Measurements from ENCODE around the gene DDB1. TPM values are rescaled to one million over a fixed set of nuclear protein-coding genes. Genes with fewer than 3 reads are reported as not detected.

DDB1 gene
- total RNA-seq, 2 donors from 2014 or later = 70.6 to 91.0 TPM

DNA sequence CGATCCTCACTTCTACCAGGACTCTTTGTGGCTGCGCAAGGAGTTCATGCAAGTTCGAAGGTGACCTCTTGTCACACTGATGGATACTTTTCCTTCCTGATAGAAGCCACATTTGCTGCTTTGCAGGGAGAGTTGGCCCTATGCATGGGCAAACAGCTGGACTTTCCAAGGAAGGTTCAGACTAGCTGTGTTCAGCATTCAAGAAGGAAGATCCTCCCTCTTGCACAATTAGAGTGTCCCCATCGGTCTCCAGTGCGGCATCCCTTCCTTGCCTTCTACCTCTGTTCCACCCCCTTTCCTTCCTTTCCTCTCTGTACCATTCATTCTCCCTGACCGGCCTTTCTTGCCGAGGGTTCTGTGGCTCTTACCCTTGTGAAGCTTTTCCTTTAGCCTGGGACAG, 35.7 kb upstream of the DDB1 start:
- no peaks in the 10 kb centered on the region for H3K9me3 ChIP-seq
- 89 to 96% methylated on average over 7 of the region's 7 CpGs for WGBS, 2 donors
- H3K4me3 ChIP-seq = no peak overlapping the region
- no peak overlapping the region for H3K27ac ChIP-seq
- DNase-seq (no peak), ATAC-seq (no peak)
- H3K36me3 ChIP-seq (replicated peaks in 1 of 2; ENCODE audit: insufficient read depth in 1 of 2, low read depth in 2 of 2) = peaks cover 0 to 22% of the 10 kb centered on the region in 2 donors
- intact Hi-C loops (cut with DNase I) = no loop called here
- H3K27me3 ChIP-seq = no peaks in the 10 kb centered on the region
- no peak for TF ChIP-seq POLR2A (IDR thresholded peaks at IDR 0.05)
- TF ChIP-seq, protein P1, sequence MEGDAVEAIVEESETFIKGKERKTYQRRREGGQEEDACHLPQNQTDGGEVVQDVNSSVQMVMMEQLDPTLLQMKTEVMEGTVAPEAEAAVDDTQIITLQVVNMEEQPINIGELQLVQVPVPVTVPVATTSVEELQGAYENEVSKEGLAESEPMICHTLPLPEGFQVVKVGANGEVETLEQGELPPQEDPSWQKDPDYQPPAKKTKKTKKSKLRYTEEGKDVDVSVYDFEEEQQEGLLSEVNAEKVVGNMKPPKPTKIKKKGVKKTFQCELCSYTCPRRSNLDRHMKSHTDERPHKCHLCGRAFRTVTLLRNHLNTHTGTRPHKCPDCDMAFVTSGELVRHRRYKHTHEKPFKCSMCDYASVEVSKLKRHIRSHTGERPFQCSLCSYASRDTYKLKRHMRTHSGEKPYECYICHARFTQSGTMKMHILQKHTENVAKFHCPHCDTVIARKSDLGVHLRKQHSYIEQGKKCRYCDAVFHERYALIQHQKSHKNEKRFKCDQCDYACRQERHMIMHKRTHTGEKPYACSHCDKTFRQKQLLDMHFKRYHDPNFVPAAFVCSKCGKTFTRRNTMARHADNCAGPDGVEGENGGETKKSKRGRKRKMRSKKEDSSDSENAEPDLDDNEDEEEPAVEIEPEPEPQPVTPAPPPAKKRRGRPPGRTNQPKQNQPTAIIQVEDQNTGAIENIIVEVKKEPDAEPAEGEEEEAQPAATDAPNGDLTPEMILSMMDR (IDR thresholded peaks at IDR 0.05) = no peak
- H3K4me1 ChIP-seq = peaks cover 6% of the 10 kb centered on the region

DNA sequence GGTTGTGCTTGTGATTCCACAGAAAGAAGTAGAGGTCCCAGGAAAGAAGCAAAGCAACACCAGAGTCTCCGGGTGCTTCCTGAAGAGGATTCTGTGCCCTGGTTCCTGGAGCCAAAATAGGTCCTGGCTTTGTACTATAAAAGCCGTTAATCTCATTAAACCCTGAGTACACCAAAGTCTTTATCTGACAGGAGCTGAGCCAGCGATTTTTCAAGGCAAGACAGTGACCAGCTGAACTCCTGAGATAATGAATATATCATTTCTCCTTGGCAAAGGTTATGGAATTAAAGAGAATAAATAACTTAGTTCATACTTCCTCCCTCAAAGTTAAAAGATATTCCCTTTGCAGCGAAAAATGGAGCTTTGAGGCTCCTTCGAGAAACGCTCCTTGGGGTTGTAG, 34.5 kb upstream of the DDB1 start:
- ATAC-seq (no peak), DNase-seq (no peak)
- no peak for TF ChIP-seq POLR2A (IDR thresholded peaks at IDR 0.05)
- TF ChIP-seq, protein P1 (IDR thresholded peaks at IDR 0.05) = no peak
- WGBS, 2 donors = 69 to 77% methylated on average over 6 of the region's 6 CpGs
- Histone ChIP-seq H3K4me3 (no peak overlapping the region), H3K36me3 (replicated peaks in 1 of 2; ENCODE audit: insufficient read depth in 1 of 2, low read depth in 2 of 2) (peaks cover 0 to 22% of the 10 kb centered on the region in 2 donors), H3K27me3 (no peaks in the 10 kb centered on the region), H3K9me3 (no peaks in the 10 kb centered on the region), H3K4me1 (peaks cover 17% of the 10 kb centered on the region), H3K27ac (no peak overlapping the region)
- intact Hi-C loops (cut with DNase I) = no loop called here

DNA sequence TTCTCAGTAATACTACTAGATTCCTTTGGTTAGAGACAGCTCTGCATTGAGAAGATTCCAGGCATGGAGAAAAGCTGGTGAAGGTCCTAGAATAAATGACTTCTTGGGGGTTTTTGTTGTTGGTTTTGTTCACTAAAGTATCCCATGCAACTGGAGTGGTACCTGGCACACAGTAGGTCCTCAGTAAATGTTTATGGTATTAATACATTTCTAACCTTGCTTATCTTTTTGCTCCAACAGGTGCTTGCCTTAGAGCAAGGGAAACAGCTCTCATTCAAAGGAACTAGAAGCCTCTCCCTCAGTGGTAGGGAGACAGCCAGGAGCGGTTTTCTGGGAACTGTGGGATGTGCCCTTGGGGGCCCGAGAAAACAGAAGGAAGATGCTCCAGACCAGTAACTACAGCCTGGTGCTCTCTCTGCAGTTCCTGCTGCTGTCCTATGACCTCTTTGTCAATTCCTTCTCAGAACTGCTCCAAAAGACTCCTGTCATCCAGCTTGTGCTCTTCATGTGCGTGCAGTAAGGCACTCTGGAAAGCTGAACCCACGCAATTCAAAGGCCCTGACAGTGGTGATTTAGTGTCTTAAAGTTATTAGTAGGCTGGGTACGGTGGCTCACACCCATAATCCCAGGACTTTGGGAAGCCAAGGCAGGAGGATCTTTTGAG, 31.2 kb upstream of the DDB1 start:
- no peaks in the 10 kb centered on the region for H3K9me3 ChIP-seq
- peaks cover 21% of the 10 kb centered on the region for H3K4me1 ChIP-seq
- TF ChIP-seq, protein P1 (IDR thresholded peaks at IDR 0.05) = no peak
- TF ChIP-seq POLR2A (IDR thresholded peaks at IDR 0.05) = no peak
- H3K36me3 ChIP-seq (replicated peaks in 1 of 2; ENCODE audit: insufficient read depth in 1 of 2, low read depth in 2 of 2) = peaks cover 0 to 22% of the 10 kb centered on the region in 2 donors
- no peak for ATAC-seq
- no peak overlapping the region for H3K4me3 ChIP-seq
- intact Hi-C loops (cut with DNase I) = no loop called here
- no peak for DNase-seq
- no peak overlapping the region for H3K27ac ChIP-seq
- no peaks in the 10 kb centered on the region for H3K27me3 ChIP-seq
- WGBS, 2 donors = 89 to 91% methylated on average over 5 of the region's 5 CpGs

DNA sequence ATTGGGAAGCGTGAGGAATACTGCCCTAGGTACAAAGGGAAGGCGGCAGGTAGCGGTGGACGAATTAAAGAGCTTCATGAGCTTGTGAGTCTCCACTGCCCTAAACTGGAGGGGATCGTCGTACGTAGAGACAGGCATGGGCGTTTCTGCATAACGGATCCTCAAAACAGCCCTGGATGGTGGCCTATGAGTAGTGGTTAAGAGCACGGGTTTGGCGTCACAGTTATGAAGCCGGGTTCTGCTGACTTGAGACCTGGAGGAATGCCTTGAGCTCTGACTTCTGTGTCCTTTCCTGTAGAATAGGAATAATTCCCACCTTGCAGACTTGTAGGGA, 29.6 kb upstream of the DDB1 start:
- 0 to 1% methylated on average over 12 of the region's 12 CpGs for WGBS, 2 donors
- Histone ChIP-seq H3K27ac (peak overlapping the region; percentile 3 to 99 (median 98)), H3K27me3 (no peaks in the 10 kb centered on the region), H3K36me3 (replicated peaks in 1 of 2; ENCODE audit: insufficient read depth in 1 of 2, low read depth in 2 of 2) (peaks cover 0 to 13% of the 10 kb centered on the region in 2 donors), H3K9me3 (no peaks in the 10 kb centered on the region), H3K4me3 (peak overlapping the region; percentile 48 to 52), H3K4me1 (peaks cover 21% of the 10 kb centered on the region)
- intact Hi-C loops (cut with DNase I) = no loop called here
- peak; percentile 12 for ATAC-seq
- no peak for TF ChIP-seq POLR2A (IDR thresholded peaks at IDR 0.05)
- TF ChIP-seq, protein P1 (IDR thresholded peaks at IDR 0.05) = no peak
- peak in 3 of 4 donors; percentile 23 to 39 (median 24) for DNase-seq
